Neuron (in vitro differentiated cells): ENCODE data around the gene ERVMER34-1.

ENCODE experiments used
- H2AFZ ChIP-seq: one replicate; pipeline ENCODE4 v1.6.1; 2013; ENCODE audit warnings: low read depth, mild to moderate bottlenecking, inconsistent platforms, low read length, moderate library complexity
- H3K27me3 ChIP-seq: one replicate; pipeline ENCODE4 v1.6.1; 2013; ENCODE audit warnings: low read length; ENCODE audit not compliant: insufficient read depth
- H3K36me3 ChIP-seq: one replicate; pipeline ENCODE4 v1.6.1; 2013; ENCODE audit warnings: low read length; ENCODE audit not compliant: insufficient read depth
- H3K4me1 ChIP-seq: one replicate; pipeline ENCODE4 v1.6.1; 2013; ENCODE audit warnings: low read length; ENCODE audit not compliant: insufficient read depth
- H3K4me3 ChIP-seq: 2 replicates; pipeline ENCODE4 v1.5.1; 2013; ENCODE audit warnings: mild to moderate bottlenecking, low read length, moderate library complexity
- H3K9me3 ChIP-seq: one replicate; pipeline ENCODE4 v1.6.1; 2013; ENCODE audit warnings: low read length

Gene ERVMER34-1

DNA sequence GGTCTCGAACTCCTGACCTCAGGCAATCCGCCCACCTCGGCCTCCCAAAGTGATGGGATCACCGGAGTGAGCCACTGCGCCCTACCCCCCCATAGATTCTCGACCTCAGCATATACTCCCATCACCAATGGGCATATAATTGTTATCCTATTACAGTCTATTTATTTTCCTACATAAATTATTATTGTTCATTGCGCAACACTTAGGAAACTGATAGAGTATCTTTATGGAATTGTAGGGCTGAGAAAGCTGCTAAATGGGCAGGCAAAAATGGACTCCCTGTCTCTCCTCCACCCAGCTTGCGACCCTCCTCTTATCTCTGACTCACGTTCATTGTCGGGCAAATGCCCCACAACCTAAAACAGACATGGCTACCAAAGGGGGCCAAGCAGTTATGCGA is 1.0 kb downstream of the ERVMER34-1 start:
- Histone ChIP-seq H3K27me3 (peaks cover 24% of the 10 kb centered on the region), H3K36me3 (no peaks in the 10 kb centered on the region), H3K4me1 (no peaks in the 10 kb centered on the region), H2AFZ (no peak overlapping the region), H3K9me3 (peaks cover 6% of the 10 kb centered on the region), H3K4me3 (no peak overlapping the region)

GRCh38 chr4:52748432-52748831 is 2.8 kb downstream of the ERVMER34-1 start:
- Histone ChIP-seq H2AFZ (no peak overlapping the region), H3K4me1 (no peaks in the 10 kb centered on the region), H3K4me3 (no peak overlapping the region), H3K36me3 (no peaks in the 10 kb centered on the region), H3K9me3 (peaks cover 6% of the 10 kb centered on the region), H3K27me3 (peaks cover 24% of the 10 kb centered on the region)

DNA sequence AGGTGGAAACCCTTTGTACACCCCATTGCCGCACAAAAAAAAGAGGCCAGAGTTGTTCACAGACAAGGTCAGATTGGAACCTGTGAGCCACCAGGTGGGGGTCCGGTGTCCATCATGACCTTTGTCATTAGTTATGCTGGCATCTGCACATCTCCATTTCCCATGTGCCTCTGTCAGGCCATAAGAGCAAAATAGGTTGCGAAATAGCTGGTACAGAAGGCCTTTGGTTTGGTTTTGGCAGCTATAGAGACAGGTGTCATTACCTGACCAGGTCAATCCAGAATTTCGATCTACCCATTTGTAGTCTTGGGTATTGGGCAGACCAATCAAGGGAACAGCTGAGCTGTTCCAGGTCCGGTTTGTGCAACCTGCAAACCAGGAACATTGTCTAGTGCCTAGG is 6.6 kb downstream of the ERVMER34-1 start:
- Histone ChIP-seq H3K4me3 (no peak overlapping the region), H3K27me3 (no peaks in the 10 kb centered on the region)

GRCh38 chr4:52743444-52744019 is 7.7 kb downstream of the ERVMER34-1 start:
- H3K4me1 ChIP-seq, result no peaks in the 10 kb centered on the region
- H3K27me3 ChIP-seq, result no peaks in the 10 kb centered on the region
- no peaks in the 10 kb centered on the region for H3K9me3 ChIP-seq
- H2AFZ ChIP-seq, result no peak overlapping the region
- no peak overlapping the region for H3K4me3 ChIP-seq
- no peaks in the 10 kb centered on the region for H3K36me3 ChIP-seq

More for the DNA sequence above, 6.6 kb downstream of the ERVMER34-1 start:
- Histone ChIP-seq H3K36me3 (no peaks in the 10 kb centered on the region), H3K4me1 (no peaks in the 10 kb centered on the region), H3K9me3 (no peaks in the 10 kb centered on the region), H2AFZ (no peak overlapping the region)

GRCh38 chr4:52729586-52729985 is 21.6 kb downstream of the ERVMER34-1 start:
- H3K27me3 ChIP-seq, result no peaks in the 10 kb centered on the region
- H2AFZ ChIP-seq, result no peak overlapping the region
- no peaks in the 10 kb centered on the region for H3K36me3 ChIP-seq
- no peaks in the 10 kb centered on the region for H3K9me3 ChIP-seq
- no peaks in the 10 kb centered on the region for H3K4me1 ChIP-seq
- no peak overlapping the region for H3K4me3 ChIP-seq

DNA sequence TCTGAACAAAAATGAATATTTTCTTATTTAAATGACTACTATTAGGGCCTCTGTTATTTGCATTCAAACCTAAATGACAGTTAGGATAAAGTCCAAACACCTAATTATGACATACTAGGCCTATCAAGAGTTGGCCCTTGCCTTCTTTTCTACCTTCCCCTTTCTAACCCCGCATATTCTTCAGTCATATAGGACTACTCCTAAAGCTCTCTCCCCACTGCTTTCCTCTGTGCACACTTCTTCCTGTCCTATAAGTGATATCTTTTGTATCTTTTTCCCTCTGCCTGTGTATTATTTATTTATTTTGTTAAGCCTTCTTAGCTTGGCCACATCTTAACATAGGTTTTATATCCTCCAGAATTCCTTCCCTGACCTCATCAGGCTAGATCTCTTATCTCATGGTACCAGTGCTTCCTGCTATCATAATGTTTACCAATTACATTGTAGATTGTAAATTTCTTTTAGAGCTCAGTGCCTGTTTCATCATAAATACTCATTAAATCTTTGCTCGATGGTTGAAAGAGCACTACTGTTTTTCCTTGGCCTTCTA is 22.5 kb downstream of the ERVMER34-1 start:
- H3K27me3 ChIP-seq, result no peaks in the 10 kb centered on the region
- H3K4me3 ChIP-seq, result no peak overlapping the region
- H3K4me1 ChIP-seq, result no peaks in the 10 kb centered on the region
- no peak overlapping the region for H2AFZ ChIP-seq
- no peaks in the 10 kb centered on the region for H3K9me3 ChIP-seq
- H3K36me3 ChIP-seq, result no peaks in the 10 kb centered on the region

DNA sequence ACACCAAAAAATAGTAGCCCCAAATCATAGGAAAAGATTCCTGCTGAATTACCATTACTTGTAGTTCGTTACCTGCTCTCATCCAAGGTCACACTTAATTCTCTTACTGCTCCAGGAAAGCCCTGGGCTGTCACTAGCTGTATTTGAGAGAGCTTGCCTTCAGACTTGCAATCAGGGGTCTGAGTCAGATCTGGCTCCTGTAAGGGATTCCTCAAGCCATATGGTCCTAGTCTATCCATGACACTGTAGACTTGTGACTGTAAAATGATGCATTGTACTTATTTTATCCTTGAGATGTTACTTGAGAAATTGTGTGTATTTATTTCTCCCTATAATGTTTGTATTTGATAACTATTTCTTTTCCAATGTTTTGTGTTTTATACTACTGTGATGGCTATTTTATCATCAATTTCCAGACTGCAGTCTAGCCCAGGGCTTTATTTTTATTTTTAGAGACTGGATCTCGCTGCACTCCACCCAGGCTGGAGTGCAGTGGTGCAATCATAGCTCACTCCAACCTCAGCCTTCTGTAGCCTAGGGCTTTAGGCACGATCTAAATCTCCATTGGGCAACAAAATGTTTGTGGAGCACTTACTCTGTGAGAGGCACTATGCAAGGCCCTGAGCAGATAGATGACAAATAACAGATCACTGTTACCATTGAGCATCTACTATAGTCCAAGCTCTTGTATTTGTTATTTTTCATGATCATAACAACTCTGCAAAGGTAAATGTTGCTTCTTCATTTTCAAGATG is 24.2 kb downstream of the ERVMER34-1 start:
- Histone ChIP-seq H2AFZ (no peak overlapping the region), H3K4me1 (no peaks in the 10 kb centered on the region), H3K4me3 (no peak overlapping the region), H3K36me3 (no peaks in the 10 kb centered on the region), H3K27me3 (no peaks in the 10 kb centered on the region), H3K9me3 (peaks cover 2% of the 10 kb centered on the region)

DNA sequence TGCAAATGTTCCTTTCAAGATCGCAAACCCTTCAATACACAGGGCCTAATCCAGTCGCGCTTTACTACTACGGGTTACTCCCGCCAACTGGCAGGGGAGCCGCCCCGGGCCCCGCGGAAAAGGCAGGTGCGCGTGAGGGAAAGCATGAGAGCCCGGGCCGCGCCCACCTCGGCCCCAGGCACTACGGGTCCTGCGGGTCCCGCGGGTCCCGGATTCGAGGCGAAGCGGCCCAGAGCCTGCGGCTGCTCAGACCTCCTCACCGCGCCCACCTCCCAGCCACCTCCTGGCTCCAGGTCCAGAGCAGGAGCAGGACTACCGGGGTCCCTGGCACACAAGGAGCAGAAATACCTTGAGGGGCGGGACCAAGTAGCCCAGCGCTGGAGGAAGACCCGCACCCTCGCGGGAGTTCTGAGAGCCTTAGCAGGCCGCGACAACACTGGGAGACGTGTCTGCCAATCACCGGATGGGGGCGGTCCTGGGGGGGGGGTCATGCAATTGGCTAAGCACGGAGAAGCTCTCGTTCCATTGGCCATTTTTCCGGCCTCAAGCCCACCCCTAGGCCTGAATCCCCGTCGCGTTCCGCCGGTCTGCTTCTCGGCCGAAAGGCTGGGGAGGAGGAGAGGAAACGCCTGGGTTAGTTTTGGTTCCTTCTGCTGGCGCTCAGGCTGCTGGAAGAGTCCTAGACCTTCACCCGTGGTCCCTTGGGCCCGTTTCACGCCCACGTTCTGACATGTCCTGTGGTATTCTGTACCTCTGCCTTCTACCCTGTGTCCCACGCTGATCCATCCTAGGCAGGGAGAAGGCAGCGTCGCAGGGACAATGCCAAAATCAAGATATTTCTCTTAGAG is 29.0 kb downstream of the ERVMER34-1 start:
- Histone ChIP-seq H3K4me3 (peak overlapping the region; percentile 53), H3K36me3 (peaks cover 14% of the 10 kb centered on the region), H3K27me3 (no peaks in the 10 kb centered on the region), H3K9me3 (peaks cover 6% of the 10 kb centered on the region), H2AFZ (no peak overlapping the region), H3K4me1 (no peaks in the 10 kb centered on the region)

DNA sequence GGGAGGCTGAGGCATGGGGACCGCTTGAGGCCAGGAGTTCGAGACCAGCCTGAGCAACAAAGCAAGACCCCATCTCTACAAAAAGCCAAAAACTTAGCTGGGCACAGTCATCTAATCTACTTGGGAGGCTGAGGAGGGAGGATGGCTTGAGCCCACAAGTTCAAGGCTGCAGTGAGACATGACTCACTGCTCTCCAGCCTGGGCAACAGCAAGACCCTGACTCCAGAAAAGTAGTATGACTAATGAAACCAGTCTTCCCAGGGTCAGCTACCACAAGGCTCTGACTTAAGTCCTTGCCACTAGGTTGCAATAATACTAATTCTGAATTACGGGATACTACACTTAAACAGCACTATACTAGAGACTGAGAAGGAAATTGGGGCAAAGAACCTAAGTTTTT is 33.1 kb downstream of the ERVMER34-1 start:
- H3K9me3 ChIP-seq, result peaks cover 6% of the 10 kb centered on the region
- H3K4me3 ChIP-seq, result no peak overlapping the region
- H3K36me3 ChIP-seq, result peaks cover 44% of the 10 kb centered on the region
- peaks cover 8% of the 10 kb centered on the region for H3K4me1 ChIP-seq
- no peaks in the 10 kb centered on the region for H3K27me3 ChIP-seq
- H2AFZ ChIP-seq, result no peak overlapping the region

GRCh38 chr4:52716364-52717151 is 34.7 kb downstream of the ERVMER34-1 start:
- Histone ChIP-seq H3K36me3 (peaks cover 44% of the 10 kb centered on the region), H3K4me1 (peaks cover 11% of the 10 kb centered on the region), H3K4me3 (no peak overlapping the region), H3K9me3 (no peaks in the 10 kb centered on the region), H3K27me3 (no peaks in the 10 kb centered on the region), H2AFZ (no peak overlapping the region)

GRCh38 chr4:52715914-52716313 is 35.3 kb downstream of the ERVMER34-1 start:
- Histone ChIP-seq H3K27me3 (no peaks in the 10 kb centered on the region), H3K4me3 (no peak overlapping the region), H3K36me3 (peaks cover 44% of the 10 kb centered on the region), H2AFZ (no peak overlapping the region), H3K4me1 (peaks cover 11% of the 10 kb centered on the region), H3K9me3 (no peaks in the 10 kb centered on the region)

DNA sequence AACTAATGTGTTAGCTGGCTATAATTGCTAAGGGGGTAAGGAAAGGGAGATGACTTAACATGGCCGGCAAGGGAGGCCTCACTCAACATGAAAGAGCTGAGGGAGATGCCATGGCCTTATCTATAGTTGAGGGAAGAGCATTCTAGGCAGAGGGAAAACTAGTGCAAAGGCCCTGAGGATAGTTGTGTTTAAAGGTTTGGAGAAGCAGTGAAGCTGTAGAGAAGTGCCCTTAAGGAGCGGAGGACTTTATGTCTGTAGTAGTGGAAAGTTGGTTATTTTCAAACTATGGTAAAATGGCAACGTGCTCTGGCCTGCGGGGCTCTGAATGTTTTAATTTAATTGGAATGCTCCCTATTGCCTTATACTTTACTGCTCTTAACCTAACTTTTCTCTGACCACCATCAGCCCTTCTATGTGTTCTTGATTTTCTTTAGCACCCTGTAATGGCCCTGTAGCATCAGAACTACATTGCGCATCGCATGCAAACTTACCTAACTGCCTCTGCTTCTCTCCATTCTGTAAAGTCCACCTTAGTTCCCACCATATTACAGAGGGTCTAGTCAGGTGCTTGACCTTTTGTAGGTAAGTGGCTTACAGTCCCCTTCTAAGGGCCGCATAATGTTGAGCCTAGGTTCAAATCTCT is 35.8 kb downstream of the ERVMER34-1 start:
- Histone ChIP-seq H3K27me3 (no peaks in the 10 kb centered on the region), H3K4me1 (peaks cover 11% of the 10 kb centered on the region), H3K36me3 (peaks cover 41% of the 10 kb centered on the region), H2AFZ (no peak overlapping the region), H3K9me3 (no peaks in the 10 kb centered on the region), H3K4me3 (no peak overlapping the region)
